PFSK-1 (cell line): Measurements from ENCODE around the gene CYB5D1.

ENCODE experiments used
- FOXP2 ChIP-seq: optimal IDR thresholded peaks from 2 replicates; pipeline ENCODE3; 2011; ENCODE audit warnings: borderline replicate concordance, control low read depth, inconsistent platforms; ENCODE audit not compliant: insufficient read depth; ENCODE audit errors: extremely low read length, extremely low read depth
- POLR2AphosphoS5 ChIP-seq: IDR thresholded peaks from 2 replicates; pipeline ENCODE4 v1.6.1; 2012; ENCODE audit warnings: low read depth, mild to moderate bottlenecking, control low read depth, low read length, moderate library complexity
- REST ChIP-seq, 2 experiments: IDR thresholded peaks; 2 replicates each; pipeline versions ENCODE4 v1.6.1 to v1.8.0; 2011 to 2012; ENCODE audit warnings: low read depth in 2 of 2, low read length in 2 of 2, control low read depth in 1 of 2, inconsistent platforms in 1 of 2, mild to moderate bottlenecking in 1 of 2, moderate library complexity in 1 of 2; ENCODE audit not compliant: insufficient read depth in 1 of 2
- TAF1 ChIP-seq: IDR thresholded peaks from 2 replicates; pipeline ENCODE4 v1.6.1; 2012; ENCODE audit warnings: low read length, control low read depth, borderline replicate concordance; ENCODE audit not compliant: insufficient read depth

- no peak for TF ChIP-seq FOXP2
- no peak for TF ChIP-seq POLR2AphosphoS5
- TF ChIP-seq REST (IDR thresholded peaks at IDR 0.05; ENCODE audit: insufficient read depth in 1 of 2, low read depth in 2 of 2, low read length in 2 of 2) = no peak
- no peak for TF ChIP-seq TAF1
Observed at GRCh38 chr17:7818026-7818425, 39.8 kb upstream of the CYB5D1 start.
